Progenitor cell of endocrine pancreas (in vitro differentiated cells): ENCODE results near the gene POC1A. TPM values are rescaled to one million over a fixed set of nuclear protein-coding genes. Genes with fewer than 3 reads are reported as not detected.

ENCODE experiments used
- DNase-seq: peaks from one replicate; pipeline ENCODE4 v3.0.0; 2021; ENCODE audit warnings: low spot score; ENCODE audit not compliant: unreplicated experiment
- H3K27ac Mint-ChIP-seq: 2 replicates; pipeline ENCODE4 v1.8.0; 2021; ENCODE audit warnings: mild to moderate bottlenecking, moderate library complexity, mixed read lengths
- H3K27me3 Mint-ChIP-seq: 2 replicates; pipeline ENCODE4 v1.8.0; 2021; ENCODE audit warnings: mixed read lengths
- H3K36me3 Mint-ChIP-seq: 2 replicates; pipeline ENCODE4 v1.8.0; 2022; ENCODE audit warnings: mixed read lengths; ENCODE audit not compliant: insufficient read depth
- H3K4me1 Mint-ChIP-seq: 2 replicates; pipeline ENCODE4 v1.8.0; 2021; ENCODE audit warnings: low read depth, mixed read lengths
- H3K4me3 Mint-ChIP-seq: 2 replicates; pipeline ENCODE4 v1.8.0; 2021; ENCODE audit warnings: low read depth, mild to moderate bottlenecking, moderate library complexity, mixed read lengths
- H3K9me3 Mint-ChIP-seq: 2 replicates; pipeline ENCODE4 v1.8.0; 2021; ENCODE audit warnings: low read depth, mixed read lengths
- CTCF ChIP-seq: fragments of 200-600 bp; sonication (generic); IDR thresholded peaks from one replicate; pipeline ENCODE4 v1.5.0; 2021; ENCODE audit warnings: antibody characterized with exemption, mild to moderate bottlenecking; ENCODE audit not compliant: unreplicated experiment
- total RNA-seq: library from RNA; stranded (reverse); gene quantifications from 2 replicates; pipeline ENCODE4 v1.2.1, GENCODE V29; 2021

POC1A gene
- total RNA-seq, 1 donor from 2014 or later = 14.5 TPM

GRCh38 chr3:52029053-52029452 lies 125.2 kb downstream of the POC1A start:
- TF ChIP-seq CTCF = no peak

GRCh38 chr3:52028572-52028971 lies 125.7 kb downstream of the POC1A start:
- no peak for DNase-seq

More at GRCh38 chr3:52029053-52029452, 125.2 kb downstream of the POC1A start:
- H3K4me1 Mint-ChIP-seq = peaks cover 2% of the 10 kb centered on the region
- no peaks in the 10 kb centered on the region for H3K9me3 Mint-ChIP-seq
- DNase-seq = no peak
- H3K4me3 Mint-ChIP-seq = no peak overlapping the region
- peaks cover 8% of the 10 kb centered on the region for H3K27me3 Mint-ChIP-seq
- H3K36me3 Mint-ChIP-seq = no peaks in the 10 kb centered on the region
- no peak overlapping the region for H3K27ac Mint-ChIP-seq

DNA sequence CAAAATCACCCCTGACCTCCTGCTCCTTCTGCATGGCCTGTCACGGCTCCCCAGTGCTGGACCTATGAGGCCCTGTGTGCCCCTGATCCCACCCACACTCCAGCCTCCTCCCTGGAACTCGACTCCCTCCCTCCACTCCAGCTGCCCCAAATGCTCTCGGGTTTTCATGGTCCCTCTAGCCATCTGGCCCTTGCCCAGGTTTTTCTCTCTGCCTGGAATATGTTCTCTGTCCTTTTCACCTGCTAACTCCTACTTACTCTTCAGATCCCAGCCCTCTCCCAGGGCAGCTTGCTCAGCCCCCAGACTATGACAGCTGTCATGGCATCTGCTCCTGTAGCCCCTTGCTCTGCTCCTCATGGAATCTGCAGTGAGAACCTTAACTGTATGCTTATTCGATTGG lies 128.2 kb downstream of the POC1A start:
- peaks cover 2% of the 10 kb centered on the region for H3K4me1 Mint-ChIP-seq
- no peak overlapping the region for H3K4me3 Mint-ChIP-seq
- DNase-seq = no peak

More at GRCh38 chr3:52028572-52028971, 125.7 kb downstream of the POC1A start:
- H3K36me3 Mint-ChIP-seq = no peaks in the 10 kb centered on the region
- peaks cover 8% of the 10 kb centered on the region for H3K27me3 Mint-ChIP-seq
- H3K4me1 Mint-ChIP-seq = peaks cover 2% of the 10 kb centered on the region
- H3K27ac Mint-ChIP-seq = no peak overlapping the region
- TF ChIP-seq CTCF = no peak
- no peak overlapping the region for H3K4me3 Mint-ChIP-seq
- H3K9me3 Mint-ChIP-seq = no peaks in the 10 kb centered on the region

DNA sequence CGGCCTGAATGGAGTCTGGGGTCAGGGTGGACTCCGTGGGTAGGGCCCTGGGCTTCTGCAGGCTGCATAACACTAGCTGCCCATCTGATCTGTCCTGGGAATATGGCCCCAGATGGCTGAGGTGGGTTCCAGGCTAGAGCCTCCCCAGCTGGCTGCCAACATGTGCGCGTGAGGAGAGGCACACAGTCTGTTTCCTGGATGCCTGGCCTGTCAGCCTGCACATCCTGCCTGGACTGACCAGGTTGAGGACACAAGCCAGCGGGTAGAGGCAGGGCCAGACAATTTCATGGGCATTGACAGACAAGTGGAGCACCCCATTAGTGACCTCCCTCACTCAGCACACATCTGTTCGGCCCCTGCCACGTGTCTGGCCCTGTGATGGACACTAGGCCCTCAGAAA lies 128.8 kb downstream of the POC1A start:
- TF ChIP-seq CTCF = no peak
- H3K9me3 Mint-ChIP-seq = no peaks in the 10 kb centered on the region
- H3K27ac Mint-ChIP-seq = no peak overlapping the region
- H3K4me3 Mint-ChIP-seq = no peak overlapping the region
- peaks cover 12% of the 10 kb centered on the region for H3K27me3 Mint-ChIP-seq
- no peaks in the 10 kb centered on the region for H3K36me3 Mint-ChIP-seq
- no peak for DNase-seq
- H3K4me1 Mint-ChIP-seq = peaks cover 2% of the 10 kb centered on the region

More for the DNA sequence above, 128.2 kb downstream of the POC1A start:
- Mint-ChIP-seq H3K9me3 (no peaks in the 10 kb centered on the region), H3K27ac (no peak overlapping the region), H3K36me3 (no peaks in the 10 kb centered on the region), H3K27me3 (peaks cover 12% of the 10 kb centered on the region)
- no peak for TF ChIP-seq CTCF

Other genes starting within 250 kb of the POC1A start
- 22.5 and 24.0 TPM in 2 replicates for gene RRP9, start 212.5 kb downstream of the POC1A start, total RNA-seq
- gene PARP3, start 212.1 kb downstream of the POC1A start, total RNA-seq = 5.4 and 7.9 TPM in 2 replicates
- gene GPR62, start 199.0 kb downstream of the POC1A start, total RNA-seq = 0.12 TPM in 1 of 2 replicates, not detected in the other
- 159 and 160 TPM in 2 replicates for gene PCBP4, start 187.0 kb downstream of the POC1A start, total RNA-seq
- gene ABHD14B, start 180.4 kb downstream of the POC1A start, total RNA-seq = 13.7 and 14.4 TPM in 2 replicates
- 16.4 and 19.4 TPM in 2 replicates for gene ABHD14A, start 179.4 kb downstream of the POC1A start, total RNA-seq
- 38.0 and 43.0 TPM in 2 replicates for gene ACY1, start 170.9 kb downstream of the POC1A start, total RNA-seq
- gene RPL29, start 158.5 kb downstream of the POC1A start, total RNA-seq = 1,205 and 1,236 TPM in 2 replicates
- 10.1 and 10.3 TPM in 2 replicates for gene DUSP7, start 97.9 kb downstream of the POC1A start, total RNA-seq
- gene ALAS1, start 43.7 kb upstream of the POC1A start, total RNA-seq = 29.5 and 32.2 TPM in 2 replicates
- not detected in 2 replicates for gene TLR9, start 71.2 kb upstream of the POC1A start, total RNA-seq
- gene TWF2, start 84.7 kb upstream of the POC1A start, total RNA-seq = 27.6 and 31.5 TPM in 2 replicates
- gene PPM1M, start 91.3 kb upstream of the POC1A start, total RNA-seq = 6.1 and 6.7 TPM in 2 replicates
- 89.3 and 93.1 TPM in 2 replicates for gene WDR82, start 124.2 kb upstream of the POC1A start, total RNA-seq
- gene GLYCTK, start 133.4 kb upstream of the POC1A start, total RNA-seq = 52.5 and 53.6 TPM in 2 replicates
- gene DNAH1, start 161.9 kb upstream of the POC1A start, total RNA-seq = 11.6 and 14.0 TPM in 2 replicates